Spleen (tissue), 11 donors: ENCODE results near the gene RIC8A. TPM values are rescaled to one million over a fixed set of nuclear protein-coding genes. Genes with fewer than 3 reads are reported as not detected.
A peak's percentile ranks its signal among the peaks of the same experiment; 100 is the strongest.

Source experiments
- DNase-seq: peaks from one replicate; pipeline ENCODE4 v3.0.0-alpha.2; 2020
- H3K27ac ChIP-seq, 8 donors: fragments of 200-600 bp; sonication (generic) in 7 of 8; 1 replicate in 4 of 8; 2 replicates in 4 of 8; pipeline versions ENCODE4 v1.5.0 to v1.8.0; 2016 to 2021; ENCODE audit warnings: inconsistent platforms in 4 of 8, mild to moderate bottlenecking in 4 of 8, moderate library complexity in 1 of 8
- H3K27me3 ChIP-seq, 7 donors: fragments of 200-600 bp; sonication (generic) in 6 of 7; replicated peaks in 1 of 7; 1 replicate in 4 of 7; 2 replicates in 3 of 7; pipeline versions ENCODE4 v1.5.0 to v1.8.0; 2016 to 2021; ENCODE audit warnings: inconsistent platforms in 3 of 7, mild to moderate bottlenecking in 1 of 7
- H3K36me3 ChIP-seq, 6 donors: fragments of 200-600 bp; sonication (generic) in 5 of 6; 1 replicate in 4 of 6; 2 replicates in 2 of 6; pipeline versions ENCODE4 v1.5.0 to v1.8.0; 2016 to 2021; ENCODE audit warnings: inconsistent platforms in 2 of 6
- H3K4me1 ChIP-seq, 6 donors: fragments of 200-600 bp; sonication (generic) in 5 of 6; 1 replicate in 3 of 6; 2 replicates in 3 of 6; pipeline versions ENCODE4 v1.5.0 to v1.8.0; 2016 to 2021; ENCODE audit warnings: inconsistent platforms in 3 of 6
- H3K4me3 ChIP-seq, 8 donors: fragments of 200-600 bp; sonication (generic) in 7 of 8; 1 replicate in 4 of 8; 2 replicates in 4 of 8; pipeline versions ENCODE4 v1.5.0 to v1.8.0; 2016 to 2021; ENCODE audit warnings: inconsistent platforms in 4 of 8, mild to moderate bottlenecking in 4 of 8, moderate library complexity in 2 of 8
- H3K9me3 ChIP-seq, 8 donors: fragments of 200-600 bp; sonication (generic) in 7 of 8; 1 replicate in 4 of 8; 2 replicates in 4 of 8; pipeline versions ENCODE4 v1.5.0 to v1.8.0; 2016 to 2021; ENCODE audit warnings: inconsistent platforms in 4 of 8
- CTCF ChIP-seq, 11 experiments: fragments of 200-600 bp in 7 of 11; fragments of 450-650 bp in 4 of 11; sonication (generic) in 4 of 11; IDR thresholded peaks in 8 of 11; conservative IDR thresholded peaks in 3 of 11; 1 replicate in 7 of 11; 2 replicates in 4 of 11; pipeline versions ENCODE4 v1.4.0 to v1.8.0; 2016 to 2021; ENCODE audit warnings: antibody characterized with exemption in 11 of 11, inconsistent platforms in 4 of 11, mild to moderate bottlenecking in 1 of 11
- POLR2A ChIP-seq, 3 donors: fragments of 450-650 bp; IDR thresholded peaks; one replicate each; pipeline ENCODE4 v1.5.1; 2017; ENCODE audit warnings: antibody characterized with exemption in 3 of 3, mild to moderate bottlenecking in 1 of 3
- POLR2AphosphoS5 ChIP-seq, 3 donors: sonication (generic); formaldehyde crosslinking; IDR thresholded peaks; one replicate each; pipeline ENCODE4 v1.5.1; 2017; ENCODE audit warnings: antibody characterized with exemption in 3 of 3
- WGBS, 5 donors: extraction: QIAGEN DNeasy Blood & Tissue Kit in 3 of 5; methylation state at CpG; one replicate each; pipeline versions ENCODE4 v1.1.5 to v1.1.7; 2013 to 2018; 5-methylcytosine and 5-hydroxymethylcytosine counted together
- intact Hi-C: fragments of 100-400 bp; cut with DNase I; formaldehyde crosslinking; loops from one replicate; pipeline ENCODE4 v1.15.0; 2023; ENCODE audit warnings: low total_unique reads
- polyA plus RNA-seq, 3 donors: library from polyadenylated mRNA; stranded (reverse); fragments of 200-250 nt; gene quantifications; one replicate each; pipeline ENCODE4 v1.2.1, GENCODE V29; 2013
- total RNA-seq, 7 donors: library from RNA; depleted of rRNA in 3 of 7; stranded (reverse); fragments of >200 nt in 3 of 7; fragmentation: NEBNext Ultra II Directional in 4 of 7; extraction: Animal tissue kit (Norgen Biotek cat#: 25700) in 4 of 7; gene quantifications; one replicate each; pipeline versions ENCODE4 v1.1.0 to v1.2.1, GENCODE V29; 2016 to 2021
- donor health status: healthy with polysubstance abuse.
- donor health status: DM: no; HTN: no; CAD: no; lungs with moderate emphysema.
- donor health status: DM: no; HTN: no; CAD: no.
- donor health status: Bipolar disorder and iron deficiency.
- donor health status: healthy.
- donor health status: DM: no; HTN: no; CAD: no.
- donor health status: DM: yes; HTN: yes; CAD: no.

The RIC8A gene
- total and polyA plus RNA-seq, 10 donors = 38.6 to 141 (median 79.6) TPM

GRCh38 chr11:211741-212140 is 4.2 kb downstream of the RIC8A start:
- H3K27me3 ChIP-seq = no peaks in the 10 kb centered on the region
- WGBS, 5 donors = 90 to 95% (median 91%) methylated on average over 9 of the region's 9 CpGs
- intact Hi-C loops = no loop called here
- peaks cover 0 to 75% (median 68%) of the 10 kb centered on the region in 6 donors for H3K36me3 ChIP-seq
- H3K9me3 ChIP-seq = no peaks in the 10 kb centered on the region
- no peak for DNase-seq
- peaks cover 16 to 33% (median 25%) of the 10 kb centered on the region in 6 donors for H3K4me1 ChIP-seq
- no peak overlapping the region for H3K4me3 ChIP-seq
- no peak overlapping the region for H3K27ac ChIP-seq
- TF ChIP-seq POLR2A (IDR thresholded peaks at IDR 0.05) (no peak), POLR2AphosphoS5 (IDR thresholded peaks at IDR 0.05) (peak in 1 of 3 donors; percentile 8)

- no peak overlapping the region for H3K27ac ChIP-seq
- peaks cover 0 to 75% (median 68%) of the 10 kb centered on the region in 6 donors for H3K36me3 ChIP-seq
- H3K9me3 ChIP-seq = no peaks in the 10 kb centered on the region
- H3K4me3 ChIP-seq = no peak overlapping the region
- no peak for DNase-seq
- 91 to 97% (median 94%) methylated on average over 15 to 17 of the region's 17 CpGs for WGBS, 5 donors
- H3K27me3 ChIP-seq = no peaks in the 10 kb centered on the region
- intact Hi-C loops = no loop called here
- TF ChIP-seq POLR2A (IDR thresholded peaks at IDR 0.05) = no peak
- TF ChIP-seq CTCF (IDR thresholded peaks at IDR 0.05 in 8 of 11, conservative IDR thresholded peaks at IDR 0.05 in 3 of 11) = no peak
- peak in 2 of 3 donors; percentile 5 to 44 for TF ChIP-seq POLR2AphosphoS5 (IDR thresholded peaks at IDR 0.05)
- H3K4me1 ChIP-seq = peaks cover 16 to 31% (median 24%) of the 10 kb centered on the region in 6 donors
Measured at GRCh38 chr11:212150-213100, 4.9 kb downstream of the RIC8A start.

- Histone ChIP-seq H3K27ac (no peak overlapping the region), H3K27me3 (no peaks in the 10 kb centered on the region), H3K4me3 (no peak overlapping the region), H3K9me3 (no peaks in the 10 kb centered on the region), H3K36me3 (peaks cover 0 to 75% (median 68%) of the 10 kb centered on the region in 6 donors), H3K4me1 (peaks cover 16 to 31% (median 24%) of the 10 kb centered on the region in 6 donors)
- TF ChIP-seq CTCF (IDR thresholded peaks at IDR 0.05 in 8 of 11, conservative IDR thresholded peaks at IDR 0.05 in 3 of 11) (no peak), POLR2A (IDR thresholded peaks at IDR 0.05) (no peak), POLR2AphosphoS5 (IDR thresholded peaks at IDR 0.05) (no peak)
- intact Hi-C loops = no loop called here
- DNase-seq = no peak
- 90 to 96% (median 95%) methylated on average over 4 of the region's 4 CpGs for WGBS, 5 donors
Measured at GRCh38 chr11:213111-213510, 5.6 kb downstream of the RIC8A start.

- no peak for DNase-seq
- Histone ChIP-seq H3K27me3 (no peaks in the 10 kb centered on the region), H3K9me3 (no peaks in the 10 kb centered on the region), H3K27ac (no peak overlapping the region), H3K36me3 (peaks cover 0 to 84% (median 71%) of the 10 kb centered on the region in 6 donors), H3K4me3 (no peak overlapping the region), H3K4me1 (peaks cover 16 to 29% (median 23%) of the 10 kb centered on the region in 6 donors)
- intact Hi-C loops = no loop called here
- WGBS, 5 donors = 86 to 95% (median 90%) methylated on average over 6 to 7 of the region's 7 CpGs
- no peak for TF ChIP-seq CTCF (IDR thresholded peaks at IDR 0.05 in 8 of 11, conservative IDR thresholded peaks at IDR 0.05 in 3 of 11)
- TF ChIP-seq POLR2AphosphoS5 (IDR thresholded peaks at IDR 0.05) = peak in 1 of 3 donors; percentile 10
- TF ChIP-seq POLR2A (IDR thresholded peaks at IDR 0.05) = no peak
Measured at GRCh38 chr11:214083-214482, 6.6 kb downstream of the RIC8A start.
